ENCODE measurements around the gene CMTM6. TPM values are rescaled to one million over a fixed set of nuclear protein-coding genes. Genes with fewer than 3 reads are reported as not detected.
"Not testable (repeated sequence)": the region's sequence is repeated elsewhere in the genome, so short reads cannot be mapped to it uniquely, and the experiment has no call there.

The CMTM6 gene
- polyA plus RNA-seq, 3 donors = 81.6 to 90.3 (median 81.6) TPM

GRCh38 chr3:32450426-32450825 is 52.2 kb downstream of the CMTM6 start:
- no peak for DNase-seq (ENCODE audit: low read depth in 3 of 3, low spot score in 2 of 3)

DNA sequence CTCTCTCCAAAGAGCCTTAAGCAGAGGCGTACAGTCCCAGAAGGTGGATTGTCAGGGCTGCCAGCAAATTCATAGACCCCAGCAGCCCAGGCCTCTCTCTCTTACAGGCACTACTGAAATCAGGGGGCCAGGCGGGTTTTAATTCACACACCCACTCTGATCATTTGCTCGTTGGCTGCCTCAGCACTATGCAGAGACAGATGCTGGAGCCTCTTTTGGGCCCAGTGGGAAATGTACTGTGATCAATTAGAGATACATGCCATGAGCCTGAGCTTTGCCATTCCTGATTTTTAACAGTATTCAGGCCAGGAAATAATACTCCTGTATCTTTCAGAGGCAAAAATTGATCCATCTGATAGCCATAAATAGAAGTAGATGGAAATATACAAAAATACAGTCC is 53.0 kb downstream of the CMTM6 start:
- DNase-seq (ENCODE audit: low read depth in 3 of 3, low spot score in 2 of 3) = no peak

- no peak for DNase-seq (ENCODE audit: low read depth in 3 of 3, low spot score in 2 of 3)
These were observed 53.8 kb downstream of the CMTM6 start for GRCh38 chr3:32448686-32449474.

DNA sequence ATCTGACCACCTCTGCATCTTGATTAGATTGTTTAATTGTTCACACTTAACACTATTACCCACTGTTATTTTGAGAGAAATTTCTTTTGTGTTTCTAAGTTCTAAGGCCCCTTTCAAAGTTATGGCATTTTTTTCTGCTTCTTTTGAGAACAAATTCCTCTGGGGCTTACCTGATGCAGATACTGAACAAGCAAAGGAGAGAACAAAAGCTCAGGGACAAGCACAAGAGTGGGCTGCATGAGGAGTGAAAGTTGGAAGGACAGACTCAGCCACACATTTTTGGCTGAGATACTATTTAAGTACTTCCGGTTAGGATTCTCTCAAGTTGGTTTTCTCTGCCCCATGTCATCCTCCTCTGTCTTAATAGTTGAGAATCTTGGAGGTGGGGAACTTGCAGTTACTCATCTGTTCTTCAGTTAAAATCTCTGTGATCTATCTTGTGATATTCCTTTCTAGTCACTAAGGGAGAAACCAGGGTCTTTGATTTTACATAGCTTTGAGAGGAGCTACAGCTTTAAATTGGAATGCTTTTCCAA is 54.7 kb downstream of the CMTM6 start:
- DNase-seq (ENCODE audit: low read depth in 3 of 3, low spot score in 2 of 3) = no peak

DNA sequence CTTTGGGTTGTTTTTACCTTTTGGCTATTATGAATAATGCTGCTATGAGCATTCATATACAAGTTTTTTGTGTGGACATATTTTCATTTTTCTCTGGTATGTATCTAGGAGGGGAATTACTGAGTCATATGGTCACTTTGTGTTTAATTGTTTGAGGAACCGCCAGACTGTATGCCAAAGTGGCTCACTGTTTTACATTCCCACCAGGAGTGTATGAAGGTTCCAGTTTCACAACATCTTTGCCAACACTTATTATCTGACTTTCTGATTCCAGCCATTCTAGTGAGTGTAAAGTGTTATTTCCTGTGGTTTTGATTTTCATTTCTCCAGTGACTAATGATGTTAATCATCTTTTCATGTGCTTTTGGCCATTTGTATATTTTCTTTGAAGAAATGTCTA is 59.2 kb downstream of the CMTM6 start:
- DNase-seq (ENCODE audit: low read depth in 3 of 3, low spot score in 2 of 3) = no peak

DNA sequence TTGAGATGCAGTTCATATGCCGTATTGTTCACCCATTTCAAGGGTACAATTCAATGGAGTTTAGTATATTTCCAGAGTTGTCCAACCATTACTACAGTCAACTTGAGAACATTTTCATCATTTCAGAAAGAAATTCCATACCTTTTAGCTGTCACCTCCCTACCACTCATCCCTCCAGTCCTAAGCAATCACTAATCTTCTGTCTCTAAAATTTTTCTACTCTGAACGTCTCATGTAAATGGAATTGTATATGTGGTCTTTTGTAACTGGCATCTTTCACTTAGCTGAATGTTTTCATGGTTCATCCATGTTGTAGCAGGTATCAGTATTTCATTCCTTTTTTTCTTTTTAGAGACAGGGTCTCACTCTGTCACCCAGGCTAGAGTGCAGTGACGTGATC is 59.9 kb downstream of the CMTM6 start:
- DNase-seq (ENCODE audit: low read depth in 3 of 3, low spot score in 2 of 3) = no peak

DNA sequence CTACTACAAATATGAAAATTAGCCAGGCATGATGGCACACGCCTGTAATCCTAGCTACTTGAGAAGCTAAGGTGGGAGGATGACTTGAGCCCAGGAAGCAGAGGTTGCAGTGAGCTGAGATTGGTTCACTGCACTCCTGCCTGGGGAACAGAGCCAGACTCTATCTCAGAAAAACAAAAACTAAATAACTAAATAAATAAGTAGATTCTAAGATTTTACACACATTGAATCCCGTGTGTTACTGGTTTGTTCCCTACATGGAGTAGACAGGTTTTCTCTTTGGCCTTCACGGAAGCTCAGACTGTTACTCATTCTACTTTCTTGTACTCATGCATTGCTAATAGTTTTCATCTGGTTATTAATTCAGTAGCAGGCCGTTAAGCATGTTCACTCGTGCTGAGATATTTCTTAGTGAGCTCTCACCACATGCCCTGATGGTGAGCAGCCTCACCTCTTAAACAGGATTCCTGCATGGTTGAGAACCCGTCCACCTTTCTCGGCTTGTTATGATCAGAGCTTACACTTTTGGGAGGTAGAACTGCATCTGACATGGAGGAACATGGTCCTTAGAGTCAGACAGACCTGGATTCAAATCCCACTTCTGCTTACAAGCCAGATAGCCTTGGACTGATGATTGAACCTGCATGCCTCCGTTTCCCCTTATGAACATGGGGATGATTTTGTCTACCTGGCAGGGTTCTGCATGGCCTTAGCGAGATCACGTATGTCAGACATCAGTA is 61.9 kb downstream of the CMTM6 start:
- no peak for DNase-seq (ENCODE audit: low read depth in 3 of 3, low spot score in 2 of 3)

DNA sequence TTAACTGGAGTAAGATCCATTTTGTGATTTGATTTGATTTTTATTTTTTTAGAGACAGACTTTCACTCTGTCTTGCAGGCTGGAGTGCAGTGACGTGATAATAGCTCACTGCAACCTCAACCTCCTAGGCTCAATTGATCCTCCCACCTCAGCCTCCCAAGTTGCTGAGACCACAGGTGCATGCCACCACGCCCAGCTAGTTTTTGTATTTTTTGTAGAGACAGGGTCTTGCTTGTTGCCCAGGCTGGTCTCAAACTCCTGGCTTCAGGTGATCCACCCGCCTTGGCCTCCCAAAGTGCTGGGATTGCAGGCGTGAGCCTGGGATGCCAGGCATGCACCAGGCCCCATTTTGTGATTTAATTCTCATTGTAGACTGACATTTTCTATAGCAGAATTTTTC is 63.2 kb downstream of the CMTM6 start:
- DNase-seq (ENCODE audit: low read depth in 3 of 3, low spot score in 2 of 3) = not testable (repeated sequence)

DNA sequence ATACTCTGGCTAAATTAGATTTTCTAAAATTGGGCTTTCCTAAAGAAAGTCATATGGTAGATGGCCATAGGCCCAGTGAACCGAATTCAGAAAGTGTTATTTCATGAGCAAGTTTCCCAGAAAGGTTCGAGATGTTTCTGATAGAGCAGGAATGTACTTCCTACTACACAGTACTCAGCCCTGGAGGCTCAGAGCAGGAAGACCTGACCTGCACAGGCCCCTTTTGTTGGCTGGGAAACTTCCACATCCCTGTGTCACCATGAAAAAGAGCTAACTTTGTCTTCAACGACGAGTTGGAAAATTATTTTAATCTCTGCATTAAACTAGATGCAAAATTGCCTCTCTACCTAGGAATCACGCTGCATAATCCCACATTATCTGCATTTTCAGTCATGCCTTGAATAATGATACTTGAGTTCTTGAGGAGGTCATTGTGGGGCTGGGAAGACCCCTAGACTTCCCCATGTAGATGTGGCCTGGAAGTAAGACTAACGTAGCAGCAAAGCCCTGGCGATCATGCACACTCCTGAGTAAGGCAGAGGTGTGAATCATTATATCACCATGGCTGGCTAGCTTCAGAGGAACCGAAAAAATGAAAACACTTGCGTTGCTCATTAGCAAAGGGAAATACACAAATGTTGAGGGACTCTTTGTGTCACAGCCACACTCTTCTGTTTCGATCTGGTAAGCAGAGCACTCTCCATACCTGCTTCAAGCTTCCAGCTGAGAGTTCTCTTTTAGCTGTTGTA is 63.9 kb downstream of the CMTM6 start:
- DNase-seq (ENCODE audit: low read depth in 3 of 3, low spot score in 2 of 3) = no peak

DNA sequence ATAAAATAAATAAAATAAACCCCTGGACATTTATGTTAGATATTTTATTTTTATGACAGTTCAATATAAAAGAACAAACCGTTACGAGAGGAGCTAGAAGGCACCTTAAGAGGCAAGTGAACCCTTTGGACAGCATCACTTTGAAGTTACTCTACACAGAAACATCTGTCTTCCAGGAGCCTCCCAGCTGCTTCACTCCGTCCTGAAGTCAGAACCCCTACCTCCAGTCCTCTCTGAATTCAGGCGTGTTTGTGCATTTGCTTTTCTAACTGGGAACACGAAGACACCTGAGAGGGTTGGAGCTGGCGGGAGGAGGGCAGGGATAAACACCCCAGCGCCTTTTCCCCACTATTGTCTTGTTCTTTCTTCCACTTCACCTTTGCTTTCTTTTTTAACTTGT is 64.8 kb downstream of the CMTM6 start:
- no peak for DNase-seq (ENCODE audit: low read depth in 3 of 3, low spot score in 2 of 3)

DNA sequence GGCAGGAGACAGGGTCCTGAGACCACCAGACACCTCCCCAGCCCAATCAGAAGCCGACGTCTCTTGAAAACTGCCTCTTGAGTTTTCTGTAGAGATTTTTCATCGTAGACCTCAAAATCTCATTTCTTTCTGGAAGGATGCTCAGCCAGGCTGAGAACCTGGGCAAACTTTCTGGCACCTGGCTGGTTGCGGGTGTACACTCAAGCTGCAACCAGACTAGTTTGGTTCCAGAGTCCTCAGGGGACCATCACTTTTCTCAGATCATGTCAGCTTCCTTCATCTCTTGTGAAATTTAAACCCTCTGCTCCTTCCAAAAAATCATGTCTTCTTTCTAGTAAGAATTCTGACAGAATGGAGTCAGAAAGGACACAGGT is 65.8 kb downstream of the CMTM6 start:
- no peak for DNase-seq (ENCODE audit: low read depth in 3 of 3, low spot score in 2 of 3)

- DNase-seq (ENCODE audit: low read depth in 3 of 3, low spot score in 2 of 3) = no peak
These were observed 66.5 kb downstream of the CMTM6 start for GRCh38 chr3:32435911-32436815.

GRCh38 chr3:32434206-32434605 is 68.4 kb downstream of the CMTM6 start:
- DNase-seq (ENCODE audit: low read depth in 3 of 3, low spot score in 2 of 3) = no peak

- DNase-seq (ENCODE audit: low read depth in 3 of 3, low spot score in 2 of 3) = no peak
These were observed 69.7 kb downstream of the CMTM6 start for GRCh38 chr3:32432711-32433530.

GRCh38 chr3:32432045-32432710 is 70.5 kb downstream of the CMTM6 start:
- no peak for DNase-seq (ENCODE audit: low read depth in 3 of 3, low spot score in 2 of 3)

GRCh38 chr3:32431481-32431880 is 71.2 kb downstream of the CMTM6 start:
- no peak for DNase-seq (ENCODE audit: low read depth in 3 of 3, low spot score in 2 of 3)
